Measurements from ENCODE around the gene RNF32. TPM values are rescaled to one million over a fixed set of nuclear protein-coding genes. Genes with fewer than 3 reads are reported as not detected.

The RNF32 gene
- total RNA-seq, 4 donors from 2014 or later = 0.42 to 6.0 (median 1.5) TPM; not detected in 1

GRCh38 chr7:156625580-156625979 lies 15.0 kb upstream of the RNF32 start:
- Histone ChIP-seq H3K27ac (no peak overlapping the region), H3K9me3 (peaks cover 0 to 34% (median 4%) of the 10 kb centered on the region in 4 donors), H3K4me3 (no peak overlapping the region), H3K36me3 (peaks cover 0 to 6% (median 0%) of the 10 kb centered on the region in 3 donors), H3K27me3 (no peaks in the 10 kb centered on the region), H3K4me1 (no peaks in the 10 kb centered on the region)
- no peak for DNase-seq (ENCODE audit: low spot score in 2 of 2)
- WGBS, 2 donors = 44 to 64% methylated on average over 2 of the region's 2 CpGs
- TF ChIP-seq EP300 (IDR thresholded peaks at IDR 0.05) (no peak), CTCF (IDR thresholded peaks at IDR 0.05) (no peak), POLR2A (IDR thresholded peaks at IDR 0.05) (no peak)

- peaks cover 0 to 6% (median 0%) of the 10 kb centered on the region in 3 donors for H3K36me3 ChIP-seq
- H3K27me3 ChIP-seq = no peaks in the 10 kb centered on the region
- H3K27ac ChIP-seq = no peak overlapping the region
- 89 to 92% methylated on average over 7 of the region's 7 CpGs for WGBS, 2 donors
- TF ChIP-seq POLR2A (IDR thresholded peaks at IDR 0.05) (no peak), EP300 (IDR thresholded peaks at IDR 0.05) (no peak), CTCF (IDR thresholded peaks at IDR 0.05) (no peak)
- no peak for DNase-seq (ENCODE audit: low spot score in 2 of 2)
- H3K4me1 ChIP-seq = no peaks in the 10 kb centered on the region
- peaks cover 0 to 34% (median 4%) of the 10 kb centered on the region in 4 donors for H3K9me3 ChIP-seq
- no peak overlapping the region for H3K4me3 ChIP-seq
Observed at GRCh38 chr7:156626220-156626895, 14.2 kb upstream of the RNF32 start.

- no peak for DNase-seq (ENCODE audit: low spot score in 2 of 2)
- H3K36me3 ChIP-seq = peaks cover 0 to 6% (median 0%) of the 10 kb centered on the region in 3 donors
- no peaks in the 10 kb centered on the region for H3K4me1 ChIP-seq
- no peak overlapping the region for H3K27ac ChIP-seq
- H3K4me3 ChIP-seq = no peak overlapping the region
- H3K27me3 ChIP-seq = no peaks in the 10 kb centered on the region
- TF ChIP-seq EP300 (IDR thresholded peaks at IDR 0.05) (no peak), POLR2A (IDR thresholded peaks at IDR 0.05) (no peak), CTCF (IDR thresholded peaks at IDR 0.05) (no peak)
- peaks cover 0 to 29% (median 4%) of the 10 kb centered on the region in 4 donors for H3K9me3 ChIP-seq
Observed at GRCh38 chr7:156628562-156628961, 12.0 kb upstream of the RNF32 start.

- Histone ChIP-seq H3K4me3 (no peak overlapping the region), H3K36me3 (peaks cover 0 to 6% (median 0%) of the 10 kb centered on the region in 3 donors), H3K27me3 (no peaks in the 10 kb centered on the region), H3K4me1 (no peaks in the 10 kb centered on the region), H3K27ac (no peak overlapping the region), H3K9me3 (peaks cover 0 to 29% (median 4%) of the 10 kb centered on the region in 4 donors)
- TF ChIP-seq POLR2A (IDR thresholded peaks at IDR 0.05) = no peak
- TF ChIP-seq CTCF (IDR thresholded peaks at IDR 0.05) = no peak
- TF ChIP-seq EP300 (IDR thresholded peaks at IDR 0.05) = no peak
- DNase-seq (ENCODE audit: low spot score in 2 of 2) = no peak
- WGBS, 2 donors = 88 to 90% methylated on average over 2 of the region's 2 CpGs
Observed at GRCh38 chr7:156629873-156630272, 10.7 kb upstream of the RNF32 start.

- no peak for DNase-seq (ENCODE audit: low spot score in 2 of 2)
- Histone ChIP-seq H3K27ac (no peak overlapping the region), H3K4me3 (no peak overlapping the region), H3K4me1 (peaks cover 0 to 3% (median 0%) of the 10 kb centered on the region in 4 donors), H3K27me3 (no peaks in the 10 kb centered on the region), H3K36me3 (peaks cover 0 to 12% (median 0%) of the 10 kb centered on the region in 3 donors), H3K9me3 (peaks cover 0 to 16% (median 0%) of the 10 kb centered on the region in 4 donors)
- WGBS, 2 donors = 80 to 83% methylated on average over 3 of the region's 3 CpGs
- no peak for TF ChIP-seq EP300 (IDR thresholded peaks at IDR 0.05)
- no peak for TF ChIP-seq POLR2A (IDR thresholded peaks at IDR 0.05)
- TF ChIP-seq CTCF (IDR thresholded peaks at IDR 0.05) = no peak
Observed at GRCh38 chr7:156634117-156634516, 6.5 kb upstream of the RNF32 start.

Data from tibial nerve (tissue), 4 donors.